Endothelial cell (in vitro differentiated cells): ENCODE measurements around the gene KAZALD1. TPM values are rescaled to one million over a fixed set of nuclear protein-coding genes. Genes with fewer than 3 reads are reported as not detected.

Source experiments
- DNase-seq: peaks from one replicate; pipeline ENCODE4 v3.0.0; 2021; ENCODE audit warnings: low spot score
- H3K27ac Mint-ChIP-seq: one replicate; pipeline ENCODE4 v1.8.0; 2021; ENCODE audit warnings: mixed read lengths, inconsistent platforms; ENCODE audit not compliant: unreplicated experiment
- H3K27me3 Mint-ChIP-seq: one replicate; pipeline ENCODE4 v1.8.0; 2021; ENCODE audit warnings: mild to moderate bottlenecking, moderate library complexity, mixed read lengths, inconsistent platforms; ENCODE audit not compliant: unreplicated experiment
- H3K36me3 Mint-ChIP-seq: one replicate; pipeline ENCODE4 v1.8.0; 2021; ENCODE audit warnings: mild to moderate bottlenecking, low read depth, mixed read lengths, inconsistent platforms; ENCODE audit not compliant: unreplicated experiment
- H3K4me1 Mint-ChIP-seq: one replicate; pipeline ENCODE4 v1.8.0; 2021; ENCODE audit warnings: mild to moderate bottlenecking, mixed read lengths, inconsistent platforms; ENCODE audit not compliant: unreplicated experiment
- H3K4me3 Mint-ChIP-seq: one replicate; pipeline ENCODE4 v1.8.0; 2021; ENCODE audit warnings: mild to moderate bottlenecking, mixed read lengths, inconsistent platforms; ENCODE audit not compliant: unreplicated experiment
- H3K9me3 Mint-ChIP-seq: one replicate; pipeline ENCODE4 v1.8.0; 2021; ENCODE audit warnings: mixed read lengths, inconsistent platforms; ENCODE audit not compliant: unreplicated experiment
- total RNA-seq: library from RNA; stranded (reverse); fragmentation: NEBNext Ultra II Directional; extraction: Animal tissue kit (Norgen Biotek cat#: 25700); gene quantifications from one replicate; pipeline ENCODE4 v1.2.1, GENCODE V29; 2021; ENCODE audit not compliant: unreplicated experiment
- TF ChIP-seq, protein P1 (sequence below): fragments of 200-600 bp; sonication (generic); IDR thresholded peaks from one replicate; pipeline ENCODE4 v1.5.0; 2021; ENCODE audit warnings: antibody characterized with exemption; ENCODE audit not compliant: unreplicated experiment

The KAZALD1 gene
- total RNA-seq, 1 donor from 2014 or later = 10.6 TPM

DNA sequence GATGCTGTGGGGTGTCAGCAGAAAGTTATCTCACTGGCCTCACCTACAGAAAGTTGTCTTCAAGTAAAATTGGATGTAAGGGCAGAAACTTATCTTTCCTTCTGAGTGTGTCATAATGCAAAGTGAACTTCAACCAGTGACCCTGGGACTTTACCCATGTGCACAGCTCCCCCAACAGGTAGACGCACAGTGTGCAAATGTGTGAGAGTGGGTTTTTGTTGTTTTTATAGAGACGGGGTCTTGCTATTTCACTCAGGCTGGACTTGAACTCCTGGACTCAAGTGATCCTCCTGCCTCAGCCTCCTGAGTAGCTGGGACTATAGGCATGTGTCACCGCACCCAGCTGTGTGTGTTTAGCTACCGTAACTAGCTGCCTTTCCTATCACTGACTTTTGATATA is 6.4 kb upstream of the KAZALD1 start:
- no peak overlapping the region for H3K4me3 Mint-ChIP-seq
- no peaks in the 10 kb centered on the region for H3K9me3 Mint-ChIP-seq
- no peak overlapping the region for H3K27ac Mint-ChIP-seq
- DNase-seq = no peak
- H3K27me3 Mint-ChIP-seq = peaks cover 6% of the 10 kb centered on the region
- TF ChIP-seq, protein P1, sequence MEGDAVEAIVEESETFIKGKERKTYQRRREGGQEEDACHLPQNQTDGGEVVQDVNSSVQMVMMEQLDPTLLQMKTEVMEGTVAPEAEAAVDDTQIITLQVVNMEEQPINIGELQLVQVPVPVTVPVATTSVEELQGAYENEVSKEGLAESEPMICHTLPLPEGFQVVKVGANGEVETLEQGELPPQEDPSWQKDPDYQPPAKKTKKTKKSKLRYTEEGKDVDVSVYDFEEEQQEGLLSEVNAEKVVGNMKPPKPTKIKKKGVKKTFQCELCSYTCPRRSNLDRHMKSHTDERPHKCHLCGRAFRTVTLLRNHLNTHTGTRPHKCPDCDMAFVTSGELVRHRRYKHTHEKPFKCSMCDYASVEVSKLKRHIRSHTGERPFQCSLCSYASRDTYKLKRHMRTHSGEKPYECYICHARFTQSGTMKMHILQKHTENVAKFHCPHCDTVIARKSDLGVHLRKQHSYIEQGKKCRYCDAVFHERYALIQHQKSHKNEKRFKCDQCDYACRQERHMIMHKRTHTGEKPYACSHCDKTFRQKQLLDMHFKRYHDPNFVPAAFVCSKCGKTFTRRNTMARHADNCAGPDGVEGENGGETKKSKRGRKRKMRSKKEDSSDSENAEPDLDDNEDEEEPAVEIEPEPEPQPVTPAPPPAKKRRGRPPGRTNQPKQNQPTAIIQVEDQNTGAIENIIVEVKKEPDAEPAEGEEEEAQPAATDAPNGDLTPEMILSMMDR = no peak
- H3K36me3 Mint-ChIP-seq = no peaks in the 10 kb centered on the region
- peaks cover 9% of the 10 kb centered on the region for H3K4me1 Mint-ChIP-seq

DNA sequence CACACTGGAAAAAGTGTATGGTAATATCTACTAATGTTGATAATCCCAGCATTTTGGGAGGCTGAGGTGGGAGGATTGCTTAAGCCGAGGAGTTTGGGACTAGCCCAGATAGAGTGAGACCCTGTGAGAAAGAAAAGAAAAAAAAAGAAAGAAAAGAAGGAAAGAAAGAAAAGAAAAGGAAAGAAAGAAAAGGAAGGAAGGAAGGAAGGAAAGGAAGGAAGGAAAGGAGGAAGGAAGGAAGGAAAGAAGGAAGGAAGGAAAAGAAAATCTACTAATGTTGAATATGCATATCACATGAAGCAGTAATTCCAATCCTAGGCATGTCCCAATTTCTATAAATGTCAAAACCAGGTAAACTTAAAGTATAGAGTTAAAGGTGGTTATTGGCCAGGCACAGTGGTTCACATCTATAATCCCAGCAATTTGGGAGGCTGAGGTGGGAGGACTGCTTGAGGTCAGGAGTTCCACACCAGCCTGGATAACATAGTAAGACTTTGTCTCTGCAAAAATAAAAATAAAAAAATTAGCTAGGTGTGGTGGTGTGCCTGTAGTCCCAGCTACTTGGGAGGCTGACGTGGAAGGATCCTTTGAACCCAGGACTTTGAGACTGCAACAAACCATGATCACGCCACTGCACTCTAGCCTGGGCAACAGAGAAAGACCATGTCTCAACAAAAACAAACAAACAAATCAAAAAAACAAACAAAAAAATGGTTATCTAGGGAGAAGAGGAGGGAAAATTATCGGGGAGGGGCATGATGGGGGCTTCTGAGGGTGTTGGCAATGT is 5.2 kb upstream of the KAZALD1 start:
- no peak for DNase-seq
- H3K27me3 Mint-ChIP-seq = no peaks in the 10 kb centered on the region
- no peak overlapping the region for H3K27ac Mint-ChIP-seq
- H3K4me3 Mint-ChIP-seq = no peak overlapping the region
- H3K4me1 Mint-ChIP-seq = peaks cover 10% of the 10 kb centered on the region
- H3K36me3 Mint-ChIP-seq = no peaks in the 10 kb centered on the region
- TF ChIP-seq, protein P1 = no peak
- no peaks in the 10 kb centered on the region for H3K9me3 Mint-ChIP-seq

DNA sequence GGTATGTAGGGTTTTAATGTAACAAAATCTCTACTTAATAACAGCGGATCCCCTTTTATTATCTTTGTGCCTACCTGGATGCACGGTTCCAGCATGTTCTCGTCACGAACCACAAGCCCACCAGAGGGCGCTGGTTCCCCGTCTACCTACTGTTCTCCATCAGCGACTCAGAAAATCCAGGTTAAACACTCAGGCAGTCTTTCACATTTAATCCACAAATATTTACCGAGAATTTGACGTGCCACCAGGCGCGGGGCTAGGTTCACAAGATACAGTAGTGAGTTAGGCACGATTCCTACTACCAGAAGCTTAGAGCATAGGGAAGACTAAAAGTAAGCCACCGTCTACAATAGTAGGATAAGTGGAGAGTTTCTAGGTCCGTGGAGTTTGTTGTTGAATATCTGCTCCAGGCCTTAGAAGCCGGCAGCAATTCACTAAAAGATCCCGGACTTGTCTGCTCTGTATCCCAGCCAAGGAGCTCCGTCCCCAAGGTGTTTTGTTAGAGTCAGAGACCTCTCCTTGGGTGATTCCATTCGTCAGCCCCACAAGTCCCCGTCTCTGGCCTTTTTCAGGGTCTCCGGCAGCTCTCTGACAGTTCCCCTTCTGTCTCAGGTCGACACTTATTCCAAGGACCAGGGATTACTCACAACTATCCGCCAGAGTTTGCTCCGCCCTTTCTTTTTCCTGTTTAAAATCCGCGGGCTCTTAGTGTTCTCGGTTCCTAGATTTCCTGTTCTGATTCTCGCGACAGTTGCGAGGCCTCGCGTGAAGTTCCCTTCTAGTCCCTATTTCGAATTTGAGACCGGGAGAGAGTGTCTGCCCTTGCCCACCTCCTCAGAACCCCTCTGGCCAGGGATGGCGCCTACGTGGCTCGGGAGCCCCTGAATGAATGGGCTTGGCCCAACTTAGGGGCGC is 1.5 kb upstream of the KAZALD1 start:
- Mint-ChIP-seq H3K27me3 (no peaks in the 10 kb centered on the region), H3K4me1 (peaks cover 40% of the 10 kb centered on the region), H3K9me3 (no peaks in the 10 kb centered on the region), H3K27ac (peak overlapping the region; percentile 94), H3K36me3 (no peaks in the 10 kb centered on the region), H3K4me3 (peak overlapping the region; percentile 96)
- TF ChIP-seq, protein P1 = peak; percentile 82
- peak; percentile 82 for DNase-seq

DNA sequence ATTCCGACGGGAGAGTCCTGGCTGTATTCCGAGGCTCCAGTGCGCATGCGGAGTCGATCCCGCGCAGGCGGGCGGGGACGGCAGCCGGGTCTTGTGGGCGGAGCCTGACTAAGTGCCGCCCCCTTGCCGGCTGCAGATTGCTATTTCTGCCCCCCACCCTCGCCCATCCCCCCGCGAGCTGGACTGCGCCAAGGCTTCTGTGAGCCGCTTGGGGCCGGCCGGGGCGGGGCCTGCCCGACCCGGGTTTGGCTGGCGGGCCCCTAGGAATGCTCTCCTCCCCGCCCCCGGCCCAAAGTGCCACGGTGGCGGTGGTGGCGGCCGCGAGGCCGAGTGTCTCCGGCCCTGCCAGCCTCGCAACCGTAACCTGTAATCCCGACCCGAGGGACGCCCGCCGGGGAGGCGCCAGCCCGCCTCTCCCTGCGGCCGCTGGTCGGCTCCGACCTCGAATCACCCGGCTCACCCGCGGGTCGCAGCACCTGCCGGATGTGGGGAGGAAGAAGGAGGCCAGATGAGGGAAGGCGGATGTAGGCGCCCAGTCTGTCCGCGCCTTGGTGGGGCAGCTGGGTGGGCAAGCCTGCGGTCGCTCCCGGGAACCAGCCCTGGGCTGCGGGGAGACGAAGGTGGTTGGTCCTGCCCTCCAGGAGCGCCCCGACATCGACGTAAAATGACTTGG is 702 bp upstream of the KAZALD1 start:
- Mint-ChIP-seq H3K4me3 (peak overlapping the region; percentile 96), H3K9me3 (no peaks in the 10 kb centered on the region), H3K36me3 (no peaks in the 10 kb centered on the region), H3K27me3 (no peaks in the 10 kb centered on the region), H3K27ac (peak overlapping the region; percentile 94), H3K4me1 (peaks cover 48% of the 10 kb centered on the region)
- peak; percentile 96 for DNase-seq
- TF ChIP-seq, protein P1 = no peak
